Liver (tissue), 3 donors: ENCODE data around the gene GRK5.

Experiments used
- CTCF ChIP-seq: fragments of 150-350 bp; IDR thresholded peaks from 2 replicates; pipeline ENCODE4 v1.5.1; 2017; ENCODE audit warnings: improper control_type of control experiment, low read depth, low read length; ENCODE audit not compliant: missing input control
- JUND ChIP-seq, 2 donors: IDR thresholded peaks; 2 replicates each; pipeline ENCODE4 v1.6.1; 2016; ENCODE audit warnings: antibody characterized with exemption in 2 of 2
- YY1 ChIP-seq: IDR thresholded peaks from 2 replicates; pipeline ENCODE4 v1.6.1; 2016; ENCODE audit warnings: antibody characterized with exemption, mild to moderate bottlenecking
- TF ChIP-seq, protein P1 (sequence below): IDR thresholded peaks from 2 replicates; pipeline ENCODE4 v1.6.1; 2016; ENCODE audit warnings: antibody characterized with exemption
- donor health status: healthy.
- donor health status: healthy.

DNA sequence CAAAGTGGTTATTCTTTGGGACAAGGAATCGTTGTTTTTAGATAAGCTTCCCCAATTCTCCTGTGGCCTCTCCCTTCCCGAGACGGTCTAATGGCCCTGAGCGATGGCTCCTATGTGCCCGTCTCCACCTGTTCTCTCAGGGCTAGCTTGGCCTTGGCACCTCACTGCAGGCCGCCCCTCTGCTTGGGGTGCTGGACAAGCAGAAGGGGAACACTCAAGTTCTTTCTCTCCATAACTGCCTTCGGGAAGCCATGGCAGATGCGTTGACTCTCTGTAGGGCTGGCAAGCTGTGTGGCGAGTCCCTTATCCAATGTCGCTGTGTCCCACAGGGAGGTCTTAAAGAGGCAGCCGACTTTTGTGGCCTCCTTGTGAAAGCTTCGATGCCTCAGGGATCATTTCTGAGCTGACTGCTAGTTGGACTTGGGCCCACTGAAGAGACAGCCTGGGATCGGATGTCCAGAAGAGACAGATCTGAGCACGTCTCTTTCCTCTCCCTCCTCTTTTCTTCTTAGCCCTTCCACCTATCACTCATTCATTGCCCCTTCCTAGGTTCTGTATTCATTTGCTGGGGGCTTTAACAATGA lies 70.8 kb downstream of the GRK5 start:
- TF ChIP-seq YY1, result no peak
- TF ChIP-seq, protein P1, sequence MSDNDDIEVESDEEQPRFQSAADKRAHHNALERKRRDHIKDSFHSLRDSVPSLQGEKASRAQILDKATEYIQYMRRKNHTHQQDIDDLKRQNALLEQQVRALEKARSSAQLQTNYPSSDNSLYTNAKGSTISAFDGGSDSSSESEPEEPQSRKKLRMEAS, result no peak
- no peak for TF ChIP-seq JUND (IDR thresholded peaks at IDR 0.05)
- no peak for TF ChIP-seq CTCF
